Neural progenitor cell (in vitro differentiated cells): ENCODE results near the gene PILRA. TPM values are rescaled to one million over a fixed set of nuclear protein-coding genes. Genes with fewer than 3 reads are reported as not detected.

Experiments used
- DNase-seq: peaks from one replicate; pipeline ENCODE4 v3.0.0-alpha.2; 2016; ENCODE audit warnings: low spot score
- H2AFZ ChIP-seq: fragments of 200-600 bp; sonication (generic); replicated peaks from 2 replicates; pipeline ENCODE4 v1.6.1; 2016; ENCODE audit warnings: antibody characterized with exemption
- H3F3A ChIP-seq: fragments of 200-600 bp; sonication (generic); 2 replicates; pipeline ENCODE4 v1.6.1; 2016; ENCODE audit warnings: antibody characterized with exemption, low read depth
- H3K27ac ChIP-seq: fragments of 200-600 bp; sonication (generic); 2 replicates; pipeline ENCODE4 v1.5.1; 2016; ENCODE audit warnings: mild to moderate bottlenecking
- H3K27me3 ChIP-seq: fragments of 200-600 bp; sonication (generic); 2 replicates; pipeline ENCODE4 v1.6.1; 2016; ENCODE audit warnings: mild to moderate bottlenecking, moderate library complexity
- H3K36me3 ChIP-seq: fragments of 200-600 bp; sonication (generic); 2 replicates; pipeline ENCODE4 v1.5.1; 2016
- H3K4me1 ChIP-seq: fragments of 200-600 bp; sonication (generic); 2 replicates; pipeline ENCODE4 v1.6.1; 2016; ENCODE audit warnings: mixed run types
- H3K4me2 ChIP-seq: fragments of 200-600 bp; sonication (generic); 2 replicates; pipeline ENCODE4 v1.6.1; 2016
- H3K4me3 ChIP-seq: fragments of 200-600 bp; sonication (generic); 2 replicates; pipeline ENCODE4 v1.5.1; 2016
- H3K79me2 ChIP-seq: fragments of 200-600 bp; sonication (generic); 2 replicates; pipeline ENCODE4 v1.6.1; 2016; ENCODE audit warnings: low read depth
- H3K9ac ChIP-seq: fragments of 200-600 bp; sonication (generic); 2 replicates; pipeline ENCODE4 v1.6.1; 2016
- H3K9me3 ChIP-seq: fragments of 200-600 bp; sonication (generic); 2 replicates; pipeline ENCODE4 v1.5.1; 2016; ENCODE audit warnings: low read depth
- H4K20me1 ChIP-seq: fragments of 200-600 bp; sonication (generic); 2 replicates; pipeline ENCODE4 v1.6.1; 2016; ENCODE audit warnings: low read depth
- H3K27ac Mint-ChIP-seq: 3 replicates; pipeline ENCODE4 v1.8.0; 2021; ENCODE audit warnings: mixed read lengths
- H3K27me3 Mint-ChIP-seq: 2 replicates; pipeline ENCODE4 v1.8.0; 2022; ENCODE audit warnings: low read depth, mild to moderate bottlenecking, inconsistent platforms, moderate library complexity, mixed read lengths; ENCODE audit not compliant: insufficient read depth
- H3K36me3 Mint-ChIP-seq: 3 replicates; pipeline ENCODE4 v1.8.0; 2021; ENCODE audit warnings: mixed read lengths
- H3K4me1 Mint-ChIP-seq: 3 replicates; pipeline ENCODE4 v1.8.0; 2021; ENCODE audit warnings: mixed read lengths
- H3K4me3 Mint-ChIP-seq: 3 replicates; pipeline ENCODE4 v1.8.0; 2021; ENCODE audit warnings: mild to moderate bottlenecking, moderate library complexity, mixed read lengths
- H3K9me3 Mint-ChIP-seq: 3 replicates; pipeline ENCODE4 v1.8.0; 2020; ENCODE audit warnings: mixed read lengths
- CTCF ChIP-seq: fragments of 200-600 bp; sonication (generic); IDR thresholded peaks from 2 replicates; pipeline ENCODE4 v1.5.1; 2017; ENCODE audit warnings: antibody characterized with exemption, mild to moderate bottlenecking
- EZH2 ChIP-seq: fragments of 200-600 bp; sonication (generic); IDR thresholded peaks from 2 replicates; pipeline ENCODE4 v1.6.1; 2017; ENCODE audit warnings: antibody characterized with exemption, mild to moderate bottlenecking, moderate library complexity
- EZH2phosphoT487 ChIP-seq: fragments of 200-600 bp; sonication (generic); IDR thresholded peaks from 2 replicates; pipeline ENCODE4 v1.6.1; 2017; ENCODE audit warnings: antibody characterized with exemption
- total RNA-seq: library from RNA; depleted of rRNA; stranded (reverse); fragments of >200 nt; gene quantifications from 2 replicates; pipeline ENCODE4 v1.2.3, GENCODE V29; 2015; ENCODE audit warnings: low replicate concordance

Gene PILRA
- total RNA-seq, 1 donor from 2014 or later = 6.7 TPM

DNA sequence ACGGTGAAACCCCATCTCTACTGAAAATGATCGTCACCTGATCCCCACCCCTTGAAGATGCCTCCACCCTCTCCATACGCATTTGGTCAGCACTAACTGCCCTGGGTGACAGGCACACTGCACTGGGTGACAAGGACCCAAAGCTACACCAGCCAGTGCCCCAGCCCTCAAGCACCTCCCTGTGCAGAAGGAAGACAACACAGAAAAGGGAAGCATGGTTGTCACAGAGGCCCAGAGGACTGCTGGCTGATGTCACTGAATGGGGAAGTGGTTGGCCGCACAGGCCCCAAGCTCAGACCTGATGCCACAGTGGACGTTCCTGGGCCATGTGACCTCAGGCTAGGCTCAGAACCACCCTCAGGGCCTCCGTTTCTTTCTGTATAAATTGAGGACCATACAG lies 4.2 kb upstream of the PILRA start:
- peaks cover 25% of the 10 kb centered on the region for H3K4me1 Mint-ChIP-seq
- Histone ChIP-seq H3K4me1 (peaks cover 26% of the 10 kb centered on the region), H3F3A (peaks cover 28% of the 10 kb centered on the region), H3K9ac (no peak overlapping the region), H3K27me3 (no peaks in the 10 kb centered on the region), H3K79me2 (no peaks in the 10 kb centered on the region), H3K4me2 (no peak overlapping the region), H3K9me3 (no peaks in the 10 kb centered on the region), H4K20me1 (peaks cover 6% of the 10 kb centered on the region), H3K36me3 (no peaks in the 10 kb centered on the region), H2AFZ (no peak overlapping the region), H3K27ac (peak overlapping the region; percentile 37), H3K4me3 (no peak overlapping the region)
- H3K4me3 Mint-ChIP-seq = peak overlapping the region; percentile 13
- H3K9me3 Mint-ChIP-seq = no peaks in the 10 kb centered on the region
- peaks cover 18% of the 10 kb centered on the region for H3K36me3 Mint-ChIP-seq
- peaks cover 3% of the 10 kb centered on the region for H3K27me3 Mint-ChIP-seq
- TF ChIP-seq EZH2 = no peak
- H3K27ac Mint-ChIP-seq = peak overlapping the region; percentile 87
- DNase-seq = no peak

DNA sequence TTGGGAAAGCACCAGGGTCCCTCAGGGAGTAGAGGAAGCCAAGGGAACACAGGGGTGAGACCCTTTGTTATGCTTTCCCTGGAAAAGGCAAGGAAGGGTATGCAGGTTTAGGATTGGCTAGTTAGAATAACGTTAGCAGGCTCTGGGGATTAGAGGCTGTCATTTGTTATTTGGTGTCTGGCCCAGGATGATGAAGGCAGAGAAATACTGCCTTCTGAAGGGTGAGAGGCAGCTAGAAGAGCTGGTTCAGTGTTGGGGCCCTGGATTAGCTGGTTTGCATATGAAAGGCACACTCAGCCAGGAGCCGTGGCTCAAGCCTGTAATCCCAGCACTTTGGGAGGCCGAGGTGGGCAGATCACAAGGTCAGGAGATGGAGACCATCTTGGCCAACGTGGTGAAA lies 3.0 kb upstream of the PILRA start:
- no peaks in the 10 kb centered on the region for H3K36me3 ChIP-seq
- H3K27ac ChIP-seq = peak overlapping the region; percentile 80
- no peak overlapping the region for H2AFZ ChIP-seq
- H4K20me1 ChIP-seq = peaks cover 6% of the 10 kb centered on the region
- peaks cover 36% of the 10 kb centered on the region for H3K4me1 Mint-ChIP-seq
- peak overlapping the region; percentile 13 for H3K4me3 ChIP-seq
- peak; percentile 72 for DNase-seq
- no peaks in the 10 kb centered on the region for H3K9me3 ChIP-seq
- H3K27ac Mint-ChIP-seq = peak overlapping the region; percentile 96
- no peak overlapping the region for H3K9ac ChIP-seq
- H3K9me3 Mint-ChIP-seq = no peaks in the 10 kb centered on the region
- H3K79me2 ChIP-seq = no peaks in the 10 kb centered on the region
- no peak for TF ChIP-seq CTCF
- peaks cover 34% of the 10 kb centered on the region for H3K4me1 ChIP-seq
- H3K36me3 Mint-ChIP-seq = peaks cover 11% of the 10 kb centered on the region
- H3K27me3 ChIP-seq = no peaks in the 10 kb centered on the region
- peak overlapping the region; percentile 67 for H3K4me2 ChIP-seq
- peaks cover 3% of the 10 kb centered on the region for H3K27me3 Mint-ChIP-seq
- peaks cover 28% of the 10 kb centered on the region for H3F3A ChIP-seq
- H3K4me3 Mint-ChIP-seq = no peak overlapping the region

DNA sequence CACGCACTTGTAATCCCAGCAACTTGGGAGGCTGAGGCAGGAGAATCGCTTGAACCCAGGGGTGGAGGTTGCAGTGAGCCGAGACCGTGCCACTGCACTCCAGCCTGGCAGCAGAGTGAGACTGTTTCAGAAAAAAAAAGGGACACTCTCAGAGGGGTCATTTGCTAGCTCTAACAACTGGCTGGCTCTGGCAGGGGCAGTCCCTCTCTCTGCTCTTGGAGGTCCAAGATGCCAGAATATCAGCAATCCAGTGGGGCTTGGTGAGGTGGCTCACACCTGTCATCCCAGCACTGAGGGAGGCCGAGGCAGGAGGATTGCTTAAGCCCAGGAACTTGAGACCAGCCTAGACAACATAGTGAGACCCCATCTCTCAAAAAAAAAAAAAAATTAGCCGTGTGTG lies 2.5 kb upstream of the PILRA start:
- peaks cover 9% of the 10 kb centered on the region for H3K36me3 Mint-ChIP-seq
- Histone ChIP-seq H3K36me3 (no peaks in the 10 kb centered on the region), H3K27ac (no peak overlapping the region), H3K9ac (no peak overlapping the region), H3K79me2 (no peaks in the 10 kb centered on the region), H3K27me3 (no peaks in the 10 kb centered on the region), H2AFZ (no peak overlapping the region), H3K4me3 (no peak overlapping the region), H3F3A (peaks cover 28% of the 10 kb centered on the region), H3K4me1 (peaks cover 34% of the 10 kb centered on the region), H3K9me3 (no peaks in the 10 kb centered on the region), H3K4me2 (peak overlapping the region; percentile 67), H4K20me1 (peaks cover 6% of the 10 kb centered on the region)
- peak overlapping the region; percentile 96 for H3K27ac Mint-ChIP-seq
- TF ChIP-seq EZH2phosphoT487 = no peak
- no peak for TF ChIP-seq EZH2
- TF ChIP-seq CTCF = no peak
- DNase-seq = no peak
- H3K4me3 Mint-ChIP-seq = no peak overlapping the region
- peaks cover 36% of the 10 kb centered on the region for H3K4me1 Mint-ChIP-seq
- no peaks in the 10 kb centered on the region for H3K9me3 Mint-ChIP-seq
- H3K27me3 Mint-ChIP-seq = peaks cover 3% of the 10 kb centered on the region

DNA sequence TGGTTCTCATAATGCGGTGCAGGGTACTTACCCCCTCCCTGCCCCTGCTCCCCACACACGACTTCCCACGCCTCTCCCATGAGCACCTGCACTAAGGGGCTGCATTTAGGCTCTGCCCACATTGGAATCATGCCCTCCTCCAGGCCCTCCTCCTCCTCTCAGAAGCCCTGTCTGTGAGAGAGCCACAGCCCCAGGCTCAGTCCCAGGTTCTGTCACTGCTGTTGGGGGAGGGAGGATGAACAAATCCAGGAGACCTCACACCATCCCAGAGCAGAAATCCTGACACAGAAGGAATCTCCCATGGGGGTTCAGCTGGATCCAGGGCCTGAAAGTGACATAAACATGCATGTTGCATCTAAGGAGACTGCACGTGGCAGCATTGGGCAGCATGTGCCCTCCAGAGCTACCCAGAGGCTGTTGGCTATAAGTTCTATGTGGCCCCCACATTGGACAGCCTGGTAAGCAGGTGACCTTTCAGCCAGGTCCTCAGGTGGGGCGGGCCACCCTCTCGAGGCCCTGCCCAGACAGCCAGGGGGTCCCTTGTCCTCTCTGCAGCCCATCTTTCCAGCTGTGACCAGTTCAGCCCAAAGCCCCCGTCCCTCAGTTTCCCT lies 1.6 kb upstream of the PILRA start:
- no peak overlapping the region for H3K27ac Mint-ChIP-seq
- peaks cover 6% of the 10 kb centered on the region for H4K20me1 ChIP-seq
- no peak overlapping the region for H2AFZ ChIP-seq

More for the DNA sequence above, 1.6 kb upstream of the PILRA start:
- H3K9ac ChIP-seq = no peak overlapping the region
- H3K4me2 ChIP-seq = no peak overlapping the region
- H3F3A ChIP-seq = peaks cover 28% of the 10 kb centered on the region
- H3K27ac ChIP-seq = no peak overlapping the region
- Mint-ChIP-seq H3K36me3 (peaks cover 7% of the 10 kb centered on the region), H3K4me3 (no peak overlapping the region), H3K9me3 (no peaks in the 10 kb centered on the region), H3K27me3 (peaks cover 3% of the 10 kb centered on the region), H3K4me1 (peaks cover 36% of the 10 kb centered on the region)
- peaks cover 34% of the 10 kb centered on the region for H3K4me1 ChIP-seq
- H3K4me3 ChIP-seq = no peak overlapping the region
- H3K9me3 ChIP-seq = no peaks in the 10 kb centered on the region
- TF ChIP-seq EZH2phosphoT487 = no peak
- H3K36me3 ChIP-seq = no peaks in the 10 kb centered on the region
- H3K27me3 ChIP-seq = no peaks in the 10 kb centered on the region
- no peaks in the 10 kb centered on the region for H3K79me2 ChIP-seq
- DNase-seq = no peak
